Right lobe of liver (tissue), 6 donors: ENCODE measurements around the gene RPS23. TPM values are rescaled to one million over a fixed set of nuclear protein-coding genes. Genes with fewer than 3 reads are reported as not detected.
"Not testable (repeated sequence)": the region's sequence is repeated elsewhere in the genome, so short reads cannot be mapped to it uniquely, and the experiment has no call there.

Experiments used
- ATAC-seq, 4 donors: fragments of 200-7000 bp; cut with Tn5 transposase; one replicate each; pipeline ENCODE4 v1.9.1; 2020; ENCODE audit warnings: mild to moderate bottlenecking in 4 of 4, moderate library complexity in 4 of 4
- DNase-seq, 3 donors: peaks; one replicate each; pipeline ENCODE4 v3.0.0-alpha.2; 2020
- H3K27ac ChIP-seq, 3 donors: fragments of 200-600 bp; one replicate each; pipeline ENCODE4 v1.8.0; 2022
- H3K27me3 ChIP-seq, 2 donors: fragments of 200-600 bp; one replicate each; pipeline ENCODE4 v1.8.0; 2022
- H3K36me3 ChIP-seq, 4 donors: fragments of 200-600 bp; sonication (generic) in 1 of 4; one replicate each; pipeline versions ENCODE4 v1.5.1 to v1.8.0; 2017 to 2022; ENCODE audit warnings: control low read depth in 1 of 4
- H3K4me1 ChIP-seq, 4 donors: fragments of 200-600 bp; sonication (generic) in 1 of 4; one replicate each; pipeline versions ENCODE4 v1.5.1 to v1.8.0; 2017 to 2022; ENCODE audit warnings: control low read depth in 1 of 4
- H3K4me3 ChIP-seq, 3 donors: fragments of 200-600 bp; one replicate each; pipeline ENCODE4 v1.8.0; 2022
- H3K9me3 ChIP-seq, 4 donors: fragments of 200-600 bp; sonication (generic) in 1 of 4; one replicate each; pipeline versions ENCODE4 v1.5.1 to v1.8.0; 2017 to 2022; ENCODE audit warnings: control low read depth in 1 of 4
- POLR2A ChIP-seq: fragments of 450-650 bp; IDR thresholded peaks from one replicate; pipeline ENCODE4 v1.6.1; 2017; ENCODE audit warnings: antibody characterized with exemption, mild to moderate bottlenecking
- WGBS: methylation state at CpG from one replicate; pipeline ENCODE4 v1.1.6; 2018; ENCODE audit warnings: low coverage, low lambda C conversion rate; ENCODE audit not compliant: insufficient coverage; ENCODE audit errors: missing lambda C conversion rate; 5-methylcytosine and 5-hydroxymethylcytosine counted together
- intact Hi-C, 2 donors: fragments of 100-400 bp; cut with DNase I; formaldehyde crosslinking; loops; one replicate each; pipeline versions ENCODE4 v1.11.2 to v1.14.1; 2022
- total RNA-seq, 6 experiments: library from RNA; depleted of rRNA in 2 of 6; stranded (reverse); fragments of >200 nt in 2 of 6; fragmentation: NEBNext Ultra II Directional in 3 of 6; extraction: Animal tissue kit (Norgen Biotek cat#: 25700) in 3 of 6; gene quantifications; one replicate each; pipeline versions ENCODE4 v1.1.0 to v1.2.4, GENCODE V29; 2016 to 2023
- TF ChIP-seq, protein P1 (sequence below), 4 donors: fragments of 200-600 bp in 3 of 4; fragments of 450-650 bp in 1 of 4; IDR thresholded peaks; one replicate each; pipeline versions ENCODE4 v1.5.1 to v1.8.0; 2016 to 2022; ENCODE audit warnings: antibody characterized with exemption in 4 of 4, mild to moderate bottlenecking in 2 of 4
- donor health status: DM: no; HTN: yes; CAD: no.
- donor health status: DM: no; HTN: no; CAD: no.
- donor health status: DM: no; HTN: no; CAD: no.
- donor health status: DM: no; HTN: yes; CAD: no.
- donor health status: DM: no; HTN: yes; CAD: no.

Gene RPS23
- total RNA-seq, 6 experiments from 2014 or later: 529 to 716 (median 601) TPM

DNA sequence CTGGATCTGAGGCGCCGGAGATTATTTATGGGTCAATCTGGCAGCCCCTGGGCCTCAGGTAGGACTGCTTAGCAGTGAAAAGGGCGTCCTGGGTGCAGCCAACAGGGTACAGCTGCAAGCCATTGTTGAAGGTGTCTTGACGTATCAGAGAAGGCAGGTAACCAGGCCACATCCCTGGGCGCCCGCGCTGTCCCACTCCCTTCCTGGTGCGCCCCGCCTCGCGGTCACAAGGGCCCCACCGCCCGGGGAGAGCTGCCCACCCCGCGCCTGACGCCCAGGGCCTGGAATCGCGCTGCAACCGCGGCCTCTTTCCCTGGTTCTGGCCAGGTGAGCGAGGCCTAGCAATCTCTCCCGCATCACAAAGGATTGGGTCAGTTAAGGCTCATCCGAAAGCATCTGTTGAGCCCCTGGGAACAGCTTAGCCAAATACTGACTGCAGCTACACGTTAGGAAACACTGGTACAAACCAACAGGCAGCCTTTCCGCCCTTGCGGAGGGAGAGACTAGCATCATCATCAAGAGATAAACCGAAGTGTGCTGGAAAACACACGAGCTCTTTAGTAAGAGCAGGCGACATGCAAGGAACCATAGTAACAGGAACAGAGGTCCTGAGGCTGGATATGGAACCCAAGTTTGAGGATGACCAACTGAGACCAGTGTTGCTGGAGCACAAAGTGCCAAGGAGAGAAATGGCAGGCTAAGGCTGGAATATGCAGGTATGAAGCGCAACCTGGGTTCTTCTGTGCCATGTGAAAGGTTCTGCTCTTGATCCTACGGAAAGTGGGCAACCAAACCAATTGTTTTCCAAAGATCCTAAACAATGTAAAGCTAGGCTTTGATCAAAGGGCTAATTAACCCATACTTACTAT is 3.6 kb downstream of the RPS23 start:
- DNase-seq (no peak), ATAC-seq (no peak)
- WGBS: 93% methylated on average over 9 of the region's 31 CpGs
- Histone ChIP-seq H3K27me3 (no peaks in the 10 kb centered on the region), H3K27ac (no peak overlapping the region), H3K9me3 (no peaks in the 10 kb centered on the region), H3K36me3 (peaks cover 12 to 28% (median 18%) of the 10 kb centered on the region in 4 donors), H3K4me1 (peaks cover 0 to 16% (median 0%) of the 10 kb centered on the region in 4 donors), H3K4me3 (no peak overlapping the region)
- intact Hi-C loops: no loop called here
- TF ChIP-seq POLR2A: no peak
- TF ChIP-seq, protein P1, sequence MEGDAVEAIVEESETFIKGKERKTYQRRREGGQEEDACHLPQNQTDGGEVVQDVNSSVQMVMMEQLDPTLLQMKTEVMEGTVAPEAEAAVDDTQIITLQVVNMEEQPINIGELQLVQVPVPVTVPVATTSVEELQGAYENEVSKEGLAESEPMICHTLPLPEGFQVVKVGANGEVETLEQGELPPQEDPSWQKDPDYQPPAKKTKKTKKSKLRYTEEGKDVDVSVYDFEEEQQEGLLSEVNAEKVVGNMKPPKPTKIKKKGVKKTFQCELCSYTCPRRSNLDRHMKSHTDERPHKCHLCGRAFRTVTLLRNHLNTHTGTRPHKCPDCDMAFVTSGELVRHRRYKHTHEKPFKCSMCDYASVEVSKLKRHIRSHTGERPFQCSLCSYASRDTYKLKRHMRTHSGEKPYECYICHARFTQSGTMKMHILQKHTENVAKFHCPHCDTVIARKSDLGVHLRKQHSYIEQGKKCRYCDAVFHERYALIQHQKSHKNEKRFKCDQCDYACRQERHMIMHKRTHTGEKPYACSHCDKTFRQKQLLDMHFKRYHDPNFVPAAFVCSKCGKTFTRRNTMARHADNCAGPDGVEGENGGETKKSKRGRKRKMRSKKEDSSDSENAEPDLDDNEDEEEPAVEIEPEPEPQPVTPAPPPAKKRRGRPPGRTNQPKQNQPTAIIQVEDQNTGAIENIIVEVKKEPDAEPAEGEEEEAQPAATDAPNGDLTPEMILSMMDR (IDR thresholded peaks at IDR 0.05): no peak

DNA sequence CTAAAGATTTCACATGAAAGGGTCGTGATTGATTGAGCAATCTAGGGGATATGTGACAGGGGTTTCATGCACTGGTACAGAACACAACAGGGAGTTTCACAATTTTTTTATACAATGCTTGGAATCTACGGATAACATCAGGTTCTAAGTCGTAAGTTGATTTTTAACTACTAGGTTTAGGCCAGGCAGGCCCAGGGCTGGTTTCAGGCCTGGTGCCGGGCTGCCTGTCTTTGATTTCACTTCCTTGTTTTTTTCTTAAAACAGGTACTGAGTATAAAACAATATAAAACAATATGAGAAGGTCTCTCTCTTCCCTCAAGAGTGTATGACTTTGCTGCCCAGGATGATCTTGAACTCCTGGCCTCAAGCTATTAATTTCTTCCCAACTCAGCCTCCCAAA is 4.7 kb downstream of the RPS23 start:
- ATAC-seq, DNase-seq, H3K27me3 ChIP-seq, H3K9me3 ChIP-seq, H3K4me3 ChIP-seq, intact Hi-C loops, H3K4me1 ChIP-seq, H3K27ac ChIP-seq: not testable (repeated sequence)
- WGBS: 59% methylated on average over 4 of the region's 4 CpGs
- peaks cover 12 to 28% (median 18%) of the 10 kb centered on the region in 4 donors for H3K36me3 ChIP-seq

DNA sequence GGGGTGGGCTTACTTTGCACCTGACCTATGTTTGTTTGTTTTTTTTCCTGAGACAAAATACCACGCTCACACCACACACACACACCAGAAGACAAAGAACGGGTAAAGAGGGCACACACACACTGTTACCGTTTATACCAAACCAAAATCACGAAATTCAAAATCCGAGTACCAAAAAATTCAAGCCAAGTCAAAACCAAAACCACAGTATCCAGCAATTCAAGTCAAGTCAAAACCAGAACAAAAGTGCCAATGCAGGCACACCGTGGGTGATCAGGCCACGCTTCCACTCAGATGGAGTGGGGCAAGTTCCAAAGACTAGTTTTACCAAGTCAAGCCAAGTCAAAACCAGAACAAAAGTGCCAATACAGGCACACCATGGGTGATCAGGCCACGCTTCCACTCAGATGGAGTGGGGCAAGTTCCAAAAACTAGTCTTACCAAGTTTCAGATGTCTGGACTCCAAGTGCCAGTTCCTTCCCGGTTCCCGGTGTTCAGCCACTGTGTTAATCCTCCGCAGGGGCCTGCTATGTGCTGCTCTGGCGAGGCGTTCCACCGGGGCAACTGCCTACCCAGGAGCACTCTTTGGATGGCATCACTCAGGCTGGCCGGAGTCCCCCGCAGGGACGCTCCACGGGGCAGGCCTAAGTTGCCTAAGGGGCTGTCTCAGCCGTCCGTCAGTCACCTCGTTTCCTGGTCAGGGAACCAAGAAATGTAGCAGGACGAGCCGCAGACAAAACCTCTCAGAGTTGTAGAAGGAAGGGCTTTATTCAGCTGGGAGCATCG is 5.4 kb downstream of the RPS23 start:
- H3K27me3 ChIP-seq, H3K9me3 ChIP-seq, H3K27ac ChIP-seq, intact Hi-C loops, H3K4me1 ChIP-seq, H3K4me3 ChIP-seq, DNase-seq: not testable (repeated sequence)
- ATAC-seq: peak in 1 of 4 donors; percentile 20
- WGBS: 81% methylated on average over 11 of the region's 24 CpGs
- H3K36me3 ChIP-seq: peaks cover 12 to 28% (median 18%) of the 10 kb centered on the region in 4 donors

DNA sequence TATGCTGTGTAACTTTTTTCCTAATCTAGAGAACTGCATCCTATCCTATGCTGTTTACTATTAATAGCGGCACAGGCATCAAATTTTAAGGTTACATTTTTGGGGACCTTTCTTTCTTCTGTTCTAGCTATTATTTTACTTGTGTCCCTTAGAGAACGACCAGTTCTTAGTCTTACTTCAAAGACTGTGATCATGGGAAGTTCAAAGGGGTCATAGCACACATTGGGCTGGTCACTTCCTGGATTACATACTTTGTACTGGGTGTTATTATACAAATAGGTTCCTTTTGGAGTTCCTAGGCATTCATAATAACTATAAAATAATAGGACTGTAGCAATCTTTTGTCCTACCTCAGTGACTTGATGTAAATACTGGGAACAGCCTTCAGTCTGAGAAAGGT is 8.8 kb downstream of the RPS23 start:
- intact Hi-C loops: not testable (repeated sequence)
- WGBS: 58% methylated on average over 2 of the region's 2 CpGs

DNA sequence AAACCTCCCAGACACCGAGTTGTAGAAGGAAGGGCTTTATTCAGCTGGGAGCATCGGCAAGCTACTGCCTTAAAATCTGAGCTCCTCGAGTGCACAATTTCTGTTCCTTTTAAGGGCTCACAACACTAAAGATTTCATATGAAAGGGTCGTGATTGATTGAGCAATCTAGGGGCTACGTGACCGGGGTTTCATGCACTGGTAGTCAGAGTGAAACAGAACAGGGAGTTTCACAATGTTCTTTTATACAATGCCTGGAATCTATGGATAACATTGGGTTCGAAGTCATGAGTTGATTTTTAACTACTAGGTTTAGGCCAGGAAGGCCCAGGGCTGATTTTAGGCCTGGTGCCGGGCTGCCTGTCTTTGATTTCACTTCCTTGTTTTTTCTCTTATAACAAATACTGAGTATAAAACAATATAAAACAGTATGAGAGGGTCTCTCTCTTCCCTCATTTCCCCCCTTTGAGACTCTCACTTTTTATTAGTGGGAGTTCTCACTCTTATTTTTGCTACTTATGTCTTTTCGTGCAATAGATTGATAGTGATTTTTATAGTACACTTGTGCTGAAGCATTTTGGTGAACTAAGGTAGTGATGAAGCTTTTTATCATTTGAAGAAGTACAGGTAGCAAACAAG is 10.7 kb downstream of the RPS23 start:
- not testable (repeated sequence) for ATAC-seq

More for the DNA sequence above, 8.8 kb downstream of the RPS23 start:
- not testable (repeated sequence) for H3K9me3 ChIP-seq, H3K27me3 ChIP-seq, H3K4me3 ChIP-seq, DNase-seq, H3K4me1 ChIP-seq, ATAC-seq, H3K36me3 ChIP-seq, H3K27ac ChIP-seq

DNA sequence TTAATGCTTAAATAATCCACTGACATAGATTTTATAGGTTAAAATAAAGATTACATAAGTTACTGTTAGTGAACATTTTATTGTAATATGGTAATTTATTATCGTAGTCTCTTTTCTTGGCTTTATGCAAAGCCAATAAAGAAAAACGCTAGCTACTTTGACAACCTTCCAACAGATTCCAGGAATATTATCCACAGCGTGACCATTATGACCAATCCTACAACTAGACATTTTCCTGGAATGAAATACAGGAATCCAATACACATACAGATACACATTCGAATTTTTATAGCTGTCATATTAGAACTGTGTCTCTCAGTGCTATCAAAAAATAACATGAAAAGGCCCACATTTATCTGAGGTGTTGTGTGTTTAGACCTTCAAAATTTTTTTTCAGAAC is 13.1 kb downstream of the RPS23 start:
- ATAC-seq (no peak), DNase-seq (no peak)
- intact Hi-C loops: no loop called here
- Histone ChIP-seq H3K4me3 (no peak overlapping the region), H3K4me1 (no peaks in the 10 kb centered on the region), H3K27me3 (no peaks in the 10 kb centered on the region), H3K27ac (no peak overlapping the region), H3K36me3 (no peaks in the 10 kb centered on the region), H3K9me3 (no peaks in the 10 kb centered on the region)
- whole genome bisulfite sequencing: 61% methylated on average over 4 of the region's 4 CpGs
- no peak for TF ChIP-seq POLR2A
- TF ChIP-seq, protein P1 (IDR thresholded peaks at IDR 0.05): no peak

More for the DNA sequence above, 10.7 kb downstream of the RPS23 start:
- H3K36me3 ChIP-seq, H3K27me3 ChIP-seq, H3K9me3 ChIP-seq, intact Hi-C loops, H3K4me3 ChIP-seq, DNase-seq, H3K27ac ChIP-seq, H3K4me1 ChIP-seq: not testable (repeated sequence)
- 92% methylated on average over 4 of the region's 9 CpGs for WGBS
